Testis (tissue), 2 donors: Measurements from ENCODE around the gene GNAS.

Experiments used
- CTCF ChIP-seq, 3 experiments: fragments of 450-650 bp in 2 of 3; fragments of 200-600 bp in 1 of 3; sonication (generic) in 1 of 3; IDR thresholded peaks; one replicate each; pipeline ENCODE4 v1.5.1; 2016 to 2019; ENCODE audit warnings: antibody characterized with exemption in 3 of 3, mild to moderate bottlenecking in 2 of 3, moderate library complexity in 1 of 3
- POLR2A ChIP-seq: fragments of 450-650 bp; IDR thresholded peaks from one replicate; pipeline ENCODE4 v1.6.1; 2017; ENCODE audit warnings: antibody characterized with exemption, mild to moderate bottlenecking, moderate library complexity

GRCh38 chr20:58901488-58902402 is 49.2 kb downstream of the GNAS start:
- TF ChIP-seq CTCF (IDR thresholded peaks at IDR 0.05) (no peak), POLR2A (no peak)
